H1 (cell line): ENCODE measurements around the gene TSC22D4. TPM values are rescaled to one million over a fixed set of nuclear protein-coding genes. Genes with fewer than 3 reads are reported as not detected.

Experiments
- ASH2L ChIP-seq: fragments of 200-600, 300-600 bp; sonication (generic); IDR thresholded peaks from one replicate; pipeline ENCODE4 v1.7.1; 2017; ENCODE audit warnings: low read length
- HDAC6 ChIP-seq: IDR thresholded peaks from one replicate; pipeline ENCODE4 v1.7.1; 2012; ENCODE audit warnings: low read depth, mild to moderate bottlenecking, inconsistent platforms, low read length, moderate library complexity
- RBBP5 ChIP-seq: IDR thresholded peaks from 2 replicates; pipeline ENCODE4 v1.7.1; 2012; ENCODE audit warnings: low read depth, mild to moderate bottlenecking, inconsistent platforms, low read length, moderate library complexity, borderline replicate concordance
- RXRA ChIP-seq: IDR thresholded peaks from 2 replicates; pipeline ENCODE4 v1.6.1; 2011; ENCODE audit warnings: low read depth, mild to moderate bottlenecking, low read length, moderate library complexity; ENCODE audit not compliant: insufficient read depth
- TCF12 ChIP-seq: IDR thresholded peaks from 2 replicates; pipeline ENCODE4 v1.6.1; 2011; ENCODE audit warnings: low read depth, mild to moderate bottlenecking, low read length
- TEAD4 ChIP-seq: IDR thresholded peaks from 2 replicates; pipeline ENCODE4 v1.6.1; 2012; ENCODE audit warnings: low read depth, low read length, inconsistent platforms, mixed read lengths
- polyA plus RNA-seq, 7 experiments: library from polyadenylated mRNA; depleted of rRNA in 3 of 7; stranded (reverse) in 5 of 7; unstranded in 2 of 7; fragments of >200 nt in 5 of 7; fragments of 200-250 nt in 2 of 7; gene quantifications; 1 replicate in 5 of 7; 2 replicates in 1 of 7; 4 replicates in 1 of 7; pipeline versions ENCODE4 v1.2.1 to v1.2.3, GENCODE V29; 2011 to 2013; ENCODE audit warnings: missing spikeins in 2 of 7, mixed read lengths in 2 of 7
- total RNA-seq: library from RNA; stranded (reverse); fragmentation: NEBNext Ultra II Directional; extraction: Animal tissue kit (Norgen Biotek cat#: 25700); gene quantifications from 2 replicates; pipeline ENCODE4 v1.2.1, GENCODE V29; 2021
- TF ChIP-seq, protein P1 (sequence below): IDR thresholded peaks from 2 replicates; pipeline ENCODE4 v1.6.1; 2012; ENCODE audit warnings: low read length, inconsistent platforms

The TSC22D4 gene
- total and polyA plus RNA-seq, 2 of the 8 experiments (the other 6 are each of a cell fraction or from before 2014, with no cell fraction given) = 13.2 to 20.3 TPM

DNA sequence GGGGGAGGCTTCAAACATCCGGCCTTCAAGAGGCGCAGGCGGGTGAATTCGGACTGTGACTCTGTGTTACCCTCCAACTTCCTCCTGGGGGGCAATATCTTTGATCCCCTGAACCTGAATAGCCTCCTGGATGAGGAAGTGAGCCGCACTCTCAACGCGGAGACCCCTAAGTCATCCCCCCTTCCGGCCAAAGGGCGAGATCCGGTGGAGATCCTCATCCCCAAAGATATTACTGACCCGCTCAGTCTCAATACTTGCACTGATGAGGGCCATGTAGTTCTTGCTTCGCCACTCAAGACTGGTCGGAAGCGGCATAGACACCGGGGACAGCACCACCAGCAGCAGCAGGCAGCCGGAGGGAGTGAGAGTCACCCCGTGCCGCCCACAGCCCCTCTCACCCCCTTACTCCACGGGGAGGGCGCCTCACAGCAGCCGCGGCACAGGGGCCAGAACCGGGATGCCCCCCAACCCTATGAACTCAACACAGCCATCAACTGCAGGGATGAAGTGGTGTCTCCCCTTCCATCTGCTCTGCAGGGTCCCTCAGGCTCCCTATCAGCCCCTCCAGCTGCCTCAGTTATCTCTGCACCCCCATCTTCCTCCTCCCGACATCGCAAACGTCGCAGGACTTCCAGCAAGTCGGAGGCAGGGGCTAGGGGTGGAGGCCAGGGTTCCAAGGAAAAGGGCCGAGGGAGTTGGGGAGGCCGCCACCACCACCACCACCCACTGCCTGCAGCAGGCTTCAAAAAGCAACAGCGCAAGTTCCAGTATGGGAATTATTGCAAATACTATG, 48.3 kb downstream of the TSC22D4 start (continued):
- TF ChIP-seq TEAD4 (no peak), HDAC6 (no peak), RXRA (no peak), RBBP5 (no peak), ASH2L (no peak), TCF12 (no peak)
- TF ChIP-seq, protein P1, sequence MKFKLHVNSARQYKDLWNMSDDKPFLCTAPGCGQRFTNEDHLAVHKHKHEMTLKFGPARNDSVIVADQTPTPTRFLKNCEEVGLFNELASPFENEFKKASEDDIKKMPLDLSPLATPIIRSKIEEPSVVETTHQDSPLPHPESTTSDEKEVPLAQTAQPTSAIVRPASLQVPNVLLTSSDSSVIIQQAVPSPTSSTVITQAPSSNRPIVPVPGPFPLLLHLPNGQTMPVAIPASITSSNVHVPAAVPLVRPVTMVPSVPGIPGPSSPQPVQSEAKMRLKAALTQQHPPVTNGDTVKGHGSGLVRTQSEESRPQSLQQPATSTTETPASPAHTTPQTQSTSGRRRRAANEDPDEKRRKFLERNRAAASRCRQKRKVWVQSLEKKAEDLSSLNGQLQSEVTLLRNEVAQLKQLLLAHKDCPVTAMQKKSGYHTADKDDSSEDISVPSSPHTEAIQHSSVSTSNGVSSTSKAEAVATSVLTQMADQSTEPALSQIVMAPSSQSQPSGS = no peak
